GM12872 (cell line): Measurements from ENCODE around the gene RERGL.

Experiments used
- CTCF ChIP-seq: IDR thresholded peaks from 3 replicates; pipeline ENCODE4 v1.5.1; 2011; ENCODE audit warnings: low read depth, mild to moderate bottlenecking, low read length, moderate library complexity; ENCODE audit not compliant: insufficient read depth

RERGL gene

GRCh38 chr12:18071336-18071735, 18.7 kb downstream of the RERGL start:
- TF ChIP-seq CTCF: no peak

- TF ChIP-seq CTCF: no peak
These were observed 21.6 kb downstream of the RERGL start for GRCh38 chr12:18068355-18068754.

- TF ChIP-seq CTCF: no peak
These were observed 23.3 kb downstream of the RERGL start for GRCh38 chr12:18066666-18067065.

- TF ChIP-seq CTCF: no peak
These were observed 32.9 kb downstream of the RERGL start for GRCh38 chr12:18057051-18057450.

GRCh38 chr12:18054925-18055619, 34.9 kb downstream of the RERGL start:
- no peak for TF ChIP-seq CTCF

- no peak for TF ChIP-seq CTCF
These were observed 44.5 kb downstream of the RERGL start for GRCh38 chr12:18045446-18045992.
